HG02981 (cell line): ENCODE results near the gene LAMB3.

Experiments used
- ATAC-seq: cut with Tn5 transposase; IDR thresholded peaks from one replicate; pipeline ENCODE4 v1.9.1; 2021; ENCODE audit warnings: mild to moderate bottlenecking, moderate library complexity; ENCODE audit not compliant: unreplicated experiment

The LAMB3 gene

GRCh38 chr1:209619696-209620486, 32.3 kb downstream of the LAMB3 start:
- ATAC-seq, result no peak

GRCh38 chr1:209618756-209619420, 33.3 kb downstream of the LAMB3 start:
- ATAC-seq, result no peak

GRCh38 chr1:209618291-209618690, 33.9 kb downstream of the LAMB3 start:
- no peak for ATAC-seq

- ATAC-seq, result no peak
Measured at GRCh38 chr1:209617755-209618154, 34.5 kb downstream of the LAMB3 start.

- ATAC-seq, result no peak
Measured at GRCh38 chr1:209617047-209617673, 35.1 kb downstream of the LAMB3 start.

- ATAC-seq, result no peak
Measured at GRCh38 chr1:209616366-209617046, 35.7 kb downstream of the LAMB3 start.

GRCh38 chr1:209614906-209615305, 37.3 kb downstream of the LAMB3 start:
- ATAC-seq, result no peak

GRCh38 chr1:209614151-209614420, 38.1 kb downstream of the LAMB3 start:
- ATAC-seq, result no peak

GRCh38 chr1:209613400-209614150, 38.6 kb downstream of the LAMB3 start:
- no peak for ATAC-seq

- no peak for ATAC-seq
Measured at GRCh38 chr1:209612646-209613399, 39.4 kb downstream of the LAMB3 start.

- ATAC-seq, result peak; percentile 76
Measured at GRCh38 chr1:209611771-209612570, 40.3 kb downstream of the LAMB3 start.

- no peak for ATAC-seq
Measured at GRCh38 chr1:209610631-209610905, 41.7 kb downstream of the LAMB3 start.

GRCh38 chr1:209609791-209610630, 42.2 kb downstream of the LAMB3 start:
- ATAC-seq, result no peak

GRCh38 chr1:209609041-209609790, 43.0 kb downstream of the LAMB3 start:
- ATAC-seq, result no peak

GRCh38 chr1:209607795-209608178, 44.4 kb downstream of the LAMB3 start:
- ATAC-seq, result no peak

GRCh38 chr1:209607102-209607794, 45.0 kb downstream of the LAMB3 start:
- ATAC-seq, result peak; percentile 74

- ATAC-seq, result no peak
Measured at GRCh38 chr1:209603877-209604276, 48.3 kb downstream of the LAMB3 start.
